Measurements from ENCODE around the gene ELL.

The ELL gene

DNA sequence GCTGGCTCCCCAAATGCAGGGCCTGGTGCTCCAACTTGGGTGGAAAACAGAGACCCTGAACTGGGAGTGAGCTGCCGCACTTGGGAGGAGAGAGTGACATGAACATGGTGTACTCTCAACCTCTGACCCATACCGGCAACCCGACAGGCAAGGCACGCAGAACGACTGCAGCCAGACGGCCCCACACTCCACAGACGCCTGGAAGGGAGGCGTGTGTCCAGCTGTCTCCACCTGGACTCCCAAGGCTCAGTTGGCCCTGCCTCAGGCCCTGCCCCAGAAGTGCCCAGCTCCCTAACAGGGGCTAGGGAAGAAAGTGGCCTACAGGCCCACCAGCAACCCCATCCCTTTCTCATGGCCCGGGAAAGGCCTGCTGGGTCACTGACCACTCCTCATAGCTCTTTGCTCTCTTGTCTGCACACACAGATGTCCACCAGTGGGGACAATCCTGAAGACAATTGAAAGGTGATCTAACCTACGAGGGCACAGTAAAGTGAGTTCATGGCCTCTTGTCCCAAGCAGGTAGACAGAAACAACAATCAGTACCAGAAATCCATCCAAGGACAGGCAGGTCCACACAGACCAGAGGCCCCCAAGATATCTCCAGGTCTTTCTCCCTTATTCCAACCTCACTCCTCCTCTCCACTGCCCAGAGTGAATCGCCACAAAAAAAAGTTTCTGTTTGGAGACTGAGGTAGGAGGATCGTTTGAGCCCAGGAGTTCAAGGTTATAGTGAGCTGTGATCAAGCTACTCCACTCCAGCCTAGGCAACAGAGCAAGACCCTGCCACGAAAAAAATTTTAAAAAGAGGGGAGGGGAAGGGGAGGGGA lies 28.2 kb downstream of the ELL start:
- no peaks in the 10 kb centered on the region for H3K36me3 ChIP-seq (ENCODE audit: control insufficient read depth, insufficient read depth, low read length, severe bottlenecking)
- no peaks in the 10 kb centered on the region for H3K9me3 ChIP-seq (ENCODE audit: control insufficient read depth, low read length)
- DNase-seq (ENCODE audit: low read depth): no peak
- H3K27me3 ChIP-seq (replicated peaks; ENCODE audit: control insufficient read depth, insufficient read depth, low read length): no peaks in the 10 kb centered on the region
- no peak overlapping the region for H3K4me3 ChIP-seq (ENCODE audit: low read length)
- peaks cover 26% of the 10 kb centered on the region for H3K4me1 ChIP-seq (ENCODE audit: control insufficient read depth, insufficient read depth, low read length)
- peak overlapping the region; percentile 47 for H3K9ac ChIP-seq (ENCODE audit: low read length)

DNA sequence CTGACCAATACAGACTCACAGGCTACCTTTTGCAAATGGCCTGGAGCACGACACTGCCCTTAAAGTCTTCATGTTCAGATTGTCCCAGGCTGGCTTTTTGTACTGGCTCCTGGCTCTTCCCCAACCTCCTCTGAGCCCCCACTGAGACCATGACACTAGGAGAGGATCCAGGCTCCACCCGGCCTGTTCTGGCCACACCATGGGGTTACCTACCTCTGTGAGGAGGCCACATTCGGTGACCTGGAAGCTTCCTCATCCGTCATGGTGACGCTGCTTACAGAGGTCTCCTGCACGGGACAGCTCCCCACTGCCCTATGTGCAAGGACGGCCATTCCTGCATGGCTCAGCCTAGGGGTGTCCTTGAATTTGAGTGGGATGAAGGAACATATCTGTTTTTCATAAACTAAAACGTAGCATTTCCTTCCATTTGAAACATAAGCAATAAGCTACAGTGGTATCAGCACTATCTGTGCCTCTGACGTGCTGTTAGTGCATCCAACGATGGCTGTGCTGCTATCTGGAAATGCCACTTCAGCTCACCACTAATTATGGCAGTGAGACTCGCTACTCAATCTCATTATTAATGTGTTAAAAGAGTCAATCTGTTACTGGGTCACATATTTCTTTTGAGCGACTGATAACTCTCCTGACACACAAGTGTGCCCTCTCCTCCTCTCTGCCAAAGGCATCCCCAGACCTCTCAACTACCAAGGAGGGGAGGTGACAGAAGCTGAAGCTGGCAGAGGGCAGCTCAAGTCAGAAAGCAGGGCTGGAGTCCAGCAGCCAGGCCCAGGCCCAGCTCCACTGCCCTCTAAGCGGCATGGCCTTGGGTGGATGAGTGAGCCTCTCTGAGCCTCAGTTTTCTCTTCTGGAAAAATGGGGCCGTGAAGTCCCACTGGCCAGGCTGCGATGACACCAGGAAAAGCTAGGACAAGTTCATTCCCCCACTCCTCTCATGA lies 29.6 kb downstream of the ELL start:
- H3K9me3 ChIP-seq (ENCODE audit: control insufficient read depth, low read length): no peaks in the 10 kb centered on the region
- H3K27me3 ChIP-seq (replicated peaks; ENCODE audit: control insufficient read depth, insufficient read depth, low read length): no peaks in the 10 kb centered on the region
- peaks cover 33% of the 10 kb centered on the region for H3K4me1 ChIP-seq (ENCODE audit: control insufficient read depth, insufficient read depth, low read length)
- H3K9ac ChIP-seq (ENCODE audit: low read length): no peak overlapping the region
- no peak overlapping the region for H3K4me3 ChIP-seq (ENCODE audit: low read length)
- H3K36me3 ChIP-seq (ENCODE audit: control insufficient read depth, insufficient read depth, low read length, severe bottlenecking): no peaks in the 10 kb centered on the region
- no peak for DNase-seq (ENCODE audit: low read depth)

DNA sequence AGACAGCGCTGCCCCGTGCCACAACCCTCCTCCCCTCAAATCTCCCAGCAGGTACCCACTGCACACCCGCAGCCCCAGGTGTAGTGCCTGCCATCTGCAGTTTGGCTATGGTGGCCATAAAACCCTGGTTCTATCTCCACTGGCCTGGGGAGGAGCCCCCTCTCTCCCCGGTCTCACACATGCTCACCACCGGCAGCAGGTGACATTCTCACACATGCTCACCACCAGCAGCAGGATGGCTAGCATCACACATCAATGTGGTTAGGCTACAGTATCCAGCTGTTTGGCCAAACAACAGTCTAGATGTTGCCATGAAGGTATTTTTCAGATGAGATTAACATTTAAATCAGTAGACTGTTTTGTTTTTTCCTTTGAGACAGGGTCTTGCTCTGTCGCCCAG lies 31.1 kb downstream of the ELL start:
- Histone ChIP-seq H3K36me3 (ENCODE audit: control insufficient read depth, insufficient read depth, low read length, severe bottlenecking) (no peaks in the 10 kb centered on the region), H3K4me1 (ENCODE audit: control insufficient read depth, insufficient read depth, low read length) (peaks cover 35% of the 10 kb centered on the region), H3K27me3 (replicated peaks; ENCODE audit: control insufficient read depth, insufficient read depth, low read length) (no peaks in the 10 kb centered on the region), H3K9me3 (ENCODE audit: control insufficient read depth, low read length) (no peaks in the 10 kb centered on the region), H3K4me3 (ENCODE audit: low read length) (no peak overlapping the region), H3K9ac (ENCODE audit: low read length) (no peak overlapping the region)
- no peak for DNase-seq (ENCODE audit: low read depth)

DNA sequence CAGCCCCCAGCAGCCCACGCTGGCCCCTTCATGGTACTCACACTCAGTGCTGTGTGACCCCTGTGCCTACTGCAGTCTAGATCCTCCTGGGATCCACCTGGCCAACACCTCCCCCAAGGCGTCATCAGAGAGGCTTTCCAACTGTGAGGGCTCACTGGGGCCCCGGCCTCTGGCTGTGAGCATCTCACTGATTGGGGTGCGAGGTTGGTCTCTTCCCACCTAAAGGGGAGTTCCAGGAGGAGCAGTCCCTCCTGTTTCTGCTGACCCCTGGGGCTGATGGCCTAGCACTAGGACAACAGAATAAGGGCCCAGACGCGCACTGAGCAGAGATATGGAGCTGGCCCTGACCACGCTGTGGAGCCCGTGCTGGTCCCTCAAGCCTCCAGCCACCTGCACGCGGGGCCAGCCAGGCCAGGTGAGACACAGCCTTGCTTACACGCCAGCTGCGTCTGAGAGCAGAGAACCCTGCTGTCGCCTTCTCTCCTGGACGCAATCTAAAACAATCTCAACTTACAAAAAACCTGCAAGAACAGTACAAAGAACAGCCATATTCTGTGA lies 32.2 kb downstream of the ELL start:
- H3K4me1 ChIP-seq (ENCODE audit: control insufficient read depth, insufficient read depth, low read length): peaks cover 31% of the 10 kb centered on the region
- no peak overlapping the region for H3K9ac ChIP-seq (ENCODE audit: low read length)
- H3K9me3 ChIP-seq (ENCODE audit: control insufficient read depth, low read length): no peaks in the 10 kb centered on the region
- H3K36me3 ChIP-seq (ENCODE audit: control insufficient read depth, insufficient read depth, low read length, severe bottlenecking): no peaks in the 10 kb centered on the region
- H3K27me3 ChIP-seq (replicated peaks; ENCODE audit: control insufficient read depth, insufficient read depth, low read length): no peaks in the 10 kb centered on the region
- DNase-seq (ENCODE audit: low read depth): no peak
- no peak overlapping the region for H3K4me3 ChIP-seq (ENCODE audit: low read length)

DNA sequence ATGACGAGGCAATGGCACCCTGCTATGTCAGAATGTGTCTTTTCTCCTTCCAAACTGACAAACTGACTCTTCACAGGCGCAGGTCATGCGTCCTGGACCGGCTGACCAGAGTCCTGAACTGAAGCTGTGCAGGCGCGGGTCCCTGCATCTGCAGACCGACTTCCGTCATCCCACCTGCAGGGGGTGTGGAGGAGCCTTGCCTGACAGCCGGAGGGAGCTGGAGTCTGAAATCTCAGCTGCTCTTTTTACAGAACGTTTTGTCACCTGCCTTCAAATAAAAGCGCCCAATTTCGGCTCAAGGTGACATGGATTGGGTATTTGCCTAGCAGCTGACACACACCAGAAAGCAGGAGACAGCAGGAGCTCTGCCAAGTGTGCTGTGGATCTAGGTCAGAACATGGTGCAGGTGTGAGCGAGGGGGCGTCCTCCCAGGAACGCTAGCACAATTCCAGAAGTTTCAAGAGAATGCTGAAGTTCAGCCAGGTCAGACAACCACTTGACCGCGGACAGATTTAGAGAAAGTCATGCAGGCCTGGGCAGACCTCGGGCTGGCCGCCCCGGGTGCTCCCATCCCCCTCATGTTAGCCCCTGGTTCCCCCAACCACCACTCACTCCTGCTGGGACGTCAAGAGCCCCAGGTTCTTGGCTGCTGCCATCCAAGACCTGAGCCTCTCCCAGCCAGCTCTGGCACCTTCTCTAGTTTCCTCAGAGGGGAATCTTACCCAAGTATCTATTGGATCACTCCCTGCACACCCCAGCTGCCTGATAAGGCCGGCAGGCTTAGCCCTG lies 32.8 kb downstream of the ELL start:
- peaks cover 25% of the 10 kb centered on the region for H3K4me1 ChIP-seq (ENCODE audit: control insufficient read depth, insufficient read depth, low read length)
- H3K27me3 ChIP-seq (replicated peaks; ENCODE audit: control insufficient read depth, insufficient read depth, low read length): no peaks in the 10 kb centered on the region
- no peak overlapping the region for H3K4me3 ChIP-seq (ENCODE audit: low read length)
- DNase-seq (ENCODE audit: low read depth): no peak
- no peaks in the 10 kb centered on the region for H3K9me3 ChIP-seq (ENCODE audit: control insufficient read depth, low read length)
- no peaks in the 10 kb centered on the region for H3K36me3 ChIP-seq (ENCODE audit: control insufficient read depth, insufficient read depth, low read length, severe bottlenecking)
- no peak overlapping the region for H3K9ac ChIP-seq (ENCODE audit: low read length)

DNA sequence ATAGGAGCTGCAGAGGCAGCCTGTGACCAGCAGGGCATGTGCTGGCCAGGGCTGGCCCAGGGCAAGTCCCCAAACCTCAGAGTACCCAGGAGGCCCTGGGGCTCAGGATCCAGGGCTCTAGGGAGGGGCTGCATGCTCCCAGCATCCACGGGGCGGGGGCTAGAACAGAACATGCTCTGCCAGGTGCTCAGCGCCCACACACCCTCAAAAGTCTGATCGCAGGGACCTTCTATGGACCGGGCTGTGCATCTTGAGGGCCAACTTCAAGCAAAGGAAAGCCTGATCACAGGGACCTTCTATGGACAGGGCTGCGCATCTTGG lies 33.5 kb downstream of the ELL start:
- H3K27me3 ChIP-seq (replicated peaks; ENCODE audit: control insufficient read depth, insufficient read depth, low read length): no peaks in the 10 kb centered on the region
- no peak overlapping the region for H3K4me3 ChIP-seq (ENCODE audit: low read length)
- H3K9me3 ChIP-seq (ENCODE audit: control insufficient read depth, low read length): no peaks in the 10 kb centered on the region
- DNase-seq (ENCODE audit: low read depth): no peak
- H3K4me1 ChIP-seq (ENCODE audit: control insufficient read depth, insufficient read depth, low read length): peaks cover 24% of the 10 kb centered on the region
- no peak overlapping the region for H3K9ac ChIP-seq (ENCODE audit: low read length)
- no peaks in the 10 kb centered on the region for H3K36me3 ChIP-seq (ENCODE audit: control insufficient read depth, insufficient read depth, low read length, severe bottlenecking)

DNA sequence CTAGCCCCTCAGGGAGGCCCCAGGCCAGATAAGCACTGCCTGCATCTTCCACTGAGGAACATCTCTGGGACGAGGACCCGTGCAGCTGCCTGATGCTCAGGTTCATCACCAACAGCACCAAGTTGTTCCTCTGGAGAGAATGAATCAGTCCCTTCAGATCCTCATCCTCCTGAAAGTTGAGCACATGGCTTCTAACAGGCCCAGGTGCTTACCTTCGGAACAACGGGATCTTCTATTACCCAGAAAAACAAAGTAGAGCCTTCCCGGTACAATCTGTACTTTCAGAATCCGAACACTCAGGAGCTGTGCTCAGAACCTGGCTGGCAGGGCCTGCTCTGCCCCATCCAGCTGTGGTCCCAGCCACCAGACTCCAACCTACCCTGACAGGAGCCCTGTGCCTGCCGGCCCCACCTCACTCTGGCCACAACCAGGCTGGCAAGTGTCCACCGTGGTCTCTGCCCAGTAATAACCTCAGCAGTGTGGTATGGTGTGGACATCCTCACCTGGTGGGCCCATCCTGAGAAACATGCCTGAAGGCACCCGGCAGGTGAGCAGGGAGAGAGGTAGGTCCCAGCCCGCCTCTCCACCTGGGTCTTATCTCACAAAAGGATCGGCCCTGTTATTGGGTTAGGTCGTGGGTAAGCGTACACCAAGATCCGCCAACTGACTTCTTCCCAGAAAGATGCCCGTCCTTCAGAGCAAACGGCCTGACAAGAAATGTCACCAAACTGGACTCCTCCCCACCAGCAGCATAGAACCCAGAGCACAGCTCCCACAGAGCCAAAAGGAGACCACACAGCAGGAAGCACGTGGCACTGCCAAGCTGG lies 34.1 kb downstream of the ELL start:
- Histone ChIP-seq H3K4me3 (ENCODE audit: low read length) (no peak overlapping the region), H3K4me1 (ENCODE audit: control insufficient read depth, insufficient read depth, low read length) (peaks cover 27% of the 10 kb centered on the region), H3K27me3 (replicated peaks; ENCODE audit: control insufficient read depth, insufficient read depth, low read length) (no peaks in the 10 kb centered on the region), H3K9ac (ENCODE audit: low read length) (no peak overlapping the region), H3K36me3 (ENCODE audit: control insufficient read depth, insufficient read depth, low read length, severe bottlenecking) (no peaks in the 10 kb centered on the region), H3K9me3 (ENCODE audit: control insufficient read depth, low read length) (no peaks in the 10 kb centered on the region)
- DNase-seq (ENCODE audit: low read depth): no peak

DNA sequence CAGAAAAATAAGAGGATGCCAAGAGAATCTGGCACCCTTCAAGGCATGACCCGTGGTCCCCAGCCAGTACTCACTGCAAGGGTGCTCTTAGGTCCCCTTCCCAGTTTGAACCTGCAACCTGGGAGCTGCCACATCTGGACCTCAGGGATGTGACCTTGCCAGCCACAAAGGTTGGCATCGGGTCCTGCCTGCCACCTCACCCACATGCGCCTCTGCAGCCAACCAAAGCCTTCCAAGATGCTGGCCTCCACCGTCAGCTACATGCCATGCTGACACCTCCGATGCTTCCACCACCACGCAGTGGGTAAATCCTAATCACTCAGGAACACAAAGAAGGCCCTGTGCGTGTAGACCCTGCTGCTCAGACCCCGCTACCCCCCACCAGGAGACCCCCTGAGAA lies 35.1 kb downstream of the ELL start:
- no peak overlapping the region for H3K4me3 ChIP-seq (ENCODE audit: low read length)
- no peaks in the 10 kb centered on the region for H3K9me3 ChIP-seq (ENCODE audit: control insufficient read depth, low read length)
- no peaks in the 10 kb centered on the region for H3K36me3 ChIP-seq (ENCODE audit: control insufficient read depth, insufficient read depth, low read length, severe bottlenecking)
- no peak overlapping the region for H3K9ac ChIP-seq (ENCODE audit: low read length)
- peaks cover 27% of the 10 kb centered on the region for H3K4me1 ChIP-seq (ENCODE audit: control insufficient read depth, insufficient read depth, low read length)
- H3K27me3 ChIP-seq (replicated peaks; ENCODE audit: control insufficient read depth, insufficient read depth, low read length): no peaks in the 10 kb centered on the region
- DNase-seq (ENCODE audit: low read depth): no peak

DNA sequence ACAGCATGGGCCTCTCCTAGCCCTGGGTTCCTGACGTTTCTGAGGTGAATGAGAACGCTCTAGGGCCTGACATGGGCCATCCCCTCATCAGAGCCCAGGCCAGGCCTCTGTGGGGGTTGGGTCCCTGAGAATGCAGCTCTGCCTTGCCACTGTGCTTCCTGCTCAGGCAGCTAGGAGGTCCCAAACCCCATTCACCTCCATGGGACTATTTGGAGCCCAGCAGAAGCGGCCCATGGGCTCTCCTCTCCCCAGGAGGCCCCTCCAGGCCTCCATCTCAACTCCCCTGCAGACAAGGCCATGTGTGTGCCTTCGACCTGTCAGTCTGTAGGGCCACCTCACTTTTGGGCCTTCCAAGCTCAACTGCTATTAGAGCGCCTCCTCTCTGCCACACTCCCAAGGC lies 36.9 kb downstream of the ELL start:
- H3K4me3 ChIP-seq (ENCODE audit: low read length): no peak overlapping the region
- no peak overlapping the region for H3K9ac ChIP-seq (ENCODE audit: low read length)
- no peaks in the 10 kb centered on the region for H3K9me3 ChIP-seq (ENCODE audit: control insufficient read depth, low read length)
- no peaks in the 10 kb centered on the region for H3K27me3 ChIP-seq (replicated peaks; ENCODE audit: control insufficient read depth, insufficient read depth, low read length)
- peaks cover 39% of the 10 kb centered on the region for H3K4me1 ChIP-seq (ENCODE audit: control insufficient read depth, insufficient read depth, low read length)
- H3K36me3 ChIP-seq (ENCODE audit: control insufficient read depth, insufficient read depth, low read length, severe bottlenecking): no peaks in the 10 kb centered on the region
- no peak for DNase-seq (ENCODE audit: low read depth)

DNA sequence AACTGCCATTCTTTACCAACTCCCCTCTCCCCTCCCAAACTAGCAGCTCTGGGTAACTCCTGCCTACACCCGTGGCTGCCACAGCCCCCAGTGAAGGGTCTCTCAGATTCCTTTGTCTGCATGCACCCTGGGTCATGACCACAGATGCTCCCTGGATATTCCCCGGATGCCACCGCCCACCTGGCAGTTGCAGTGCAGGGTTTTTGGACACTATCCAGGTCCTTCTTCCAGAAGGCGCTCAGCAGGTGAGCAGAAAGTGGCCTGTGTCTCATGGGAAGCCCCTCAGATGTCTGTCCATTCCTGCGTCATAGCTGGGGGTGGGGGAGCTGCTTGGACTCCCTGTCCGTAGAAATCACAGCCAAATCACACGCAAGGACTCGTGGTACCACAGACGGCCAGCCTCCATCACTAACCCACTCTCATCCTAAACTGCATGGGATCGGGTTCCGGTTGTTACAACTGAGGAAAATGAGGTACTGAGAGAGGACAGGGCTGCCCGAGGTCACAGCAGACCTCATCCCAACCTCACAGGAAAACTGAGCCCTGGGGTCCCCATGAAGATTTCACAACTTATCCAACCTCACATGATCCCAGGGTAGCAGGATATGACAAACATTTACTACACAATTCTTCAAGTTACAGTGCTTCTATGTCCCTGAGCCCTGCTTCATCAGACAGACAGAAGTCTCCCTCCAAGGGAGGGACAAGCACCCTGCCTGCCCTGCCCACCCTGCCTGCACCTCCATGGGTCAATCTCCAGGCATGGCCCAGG lies 38.6 kb downstream of the ELL start:
- DNase-seq (ENCODE audit: low read depth): peak; percentile 27
- Histone ChIP-seq H3K36me3 (ENCODE audit: control insufficient read depth, insufficient read depth, low read length, severe bottlenecking) (no peaks in the 10 kb centered on the region), H3K4me3 (ENCODE audit: low read length) (no peak overlapping the region), H3K9me3 (ENCODE audit: control insufficient read depth, low read length) (no peaks in the 10 kb centered on the region), H3K9ac (ENCODE audit: low read length) (no peak overlapping the region), H3K4me1 (ENCODE audit: control insufficient read depth, insufficient read depth, low read length) (peaks cover 55% of the 10 kb centered on the region), H3K27me3 (replicated peaks; ENCODE audit: control insufficient read depth, insufficient read depth, low read length) (no peaks in the 10 kb centered on the region)
